HG02571 (cell line): Measurements from ENCODE around the gene CSF3.

Experiments
- ATAC-seq: cut with Tn5 transposase; IDR thresholded peaks from one replicate; pipeline ENCODE4 v1.9.1; 2021; ENCODE audit warnings: mild to moderate bottlenecking, moderate library complexity; ENCODE audit not compliant: unreplicated experiment

The CSF3 gene

GRCh38 chr17:40015005-40015997, at the start of gene CSF3:
Gene CSF3, plus strand, starts transcription at chr17:40015440. Its CDS starts 35 bp downstream, at chr17:40015475.
- ATAC-seq, result no peak

GRCh38 chr17:39966771-39967170, 48.5 kb upstream of the CSF3 start:
- no peak for ATAC-seq

- no peak for ATAC-seq
Measured at GRCh38 chr17:39968761-39969160, 46.5 kb upstream of the CSF3 start.

- no peak for ATAC-seq
Measured at GRCh38 chr17:39969375-39969774, 45.9 kb upstream of the CSF3 start.

- ATAC-seq, result no peak
Measured at GRCh38 chr17:39970157-39970692, 45.0 kb upstream of the CSF3 start.

- no peak for ATAC-seq
Measured at GRCh38 chr17:39971076-39971603, 44.1 kb upstream of the CSF3 start.

- no peak for ATAC-seq
Measured at GRCh38 chr17:39972271-39972670, 43.0 kb upstream of the CSF3 start.

- no peak for ATAC-seq
Measured at GRCh38 chr17:39973496-39973895, 41.7 kb upstream of the CSF3 start.

GRCh38 chr17:39974433-39974832, 40.8 kb upstream of the CSF3 start:
- no peak for ATAC-seq

GRCh38 chr17:39975801-39976200, 39.4 kb upstream of the CSF3 start:
- ATAC-seq, result no peak

GRCh38 chr17:39979016-39979670, 36.1 kb upstream of the CSF3 start:
- ATAC-seq, result no peak

GRCh38 chr17:39979893-39980350, 35.3 kb upstream of the CSF3 start:
- peak; percentile 6 for ATAC-seq

GRCh38 chr17:39980351-39981206, 34.7 kb upstream of the CSF3 start, which contains the start of gene PSMD3:
Gene PSMD3, plus strand, starts transcription at chr17:39980807. Its CDS starts 164 bp downstream, at chr17:39980971.
- peak; percentile 88 for ATAC-seq

GRCh38 chr17:39981207-39981741, 34.0 kb upstream of the CSF3 start:
- ATAC-seq, result no peak

- ATAC-seq, result no peak
Measured at GRCh38 chr17:39981766-39982375, 33.4 kb upstream of the CSF3 start.

- ATAC-seq, result no peak
Measured at GRCh38 chr17:39988206-39988810, 26.9 kb upstream of the CSF3 start.

- ATAC-seq, result no peak
Measured at GRCh38 chr17:39994448-39994847, 20.8 kb upstream of the CSF3 start.

- no peak for ATAC-seq
Measured at GRCh38 chr17:39995438-39995837, 19.8 kb upstream of the CSF3 start.

GRCh38 chr17:39996162-39996561, 19.1 kb upstream of the CSF3 start:
- ATAC-seq, result no peak
